Activated naive CD4-positive, alpha-beta T cell treated with anti-CD3 and anti-CD28 coated beads, Interleukin-2, amount 50 U/mL, for 72 hours (primary cell): ENCODE measurements around the gene NEK1. TPM values are rescaled to one million over a fixed set of nuclear protein-coding genes. Genes with fewer than 3 reads are reported as not detected.
A peak's percentile ranks its signal among the peaks of the same experiment; 100 is the strongest.

Experiments used
- ATAC-seq, 2 donors: fragments of 150-1000 bp; cut with Tn5 transposase; 2 replicates each; pipeline ENCODE4 v1.10.0; 2021; ENCODE audit warnings: mild to moderate bottlenecking in 2 of 2, moderate library complexity in 2 of 2
- DNase-seq, 2 donors: peaks; one replicate each; pipeline ENCODE4 v3.0.0; 2021 to 2022; ENCODE audit warnings: low spot score in 2 of 2
- H3K27ac Mint-ChIP-seq, 2 donors: one replicate each; pipeline ENCODE4 v1.8.0; 2022; ENCODE audit warnings: mild to moderate bottlenecking in 2 of 2, mixed read lengths in 2 of 2
- H3K36me3 Mint-ChIP-seq, 2 donors: one replicate each; pipeline ENCODE4 v1.8.0; 2022; ENCODE audit warnings: mixed read lengths in 2 of 2
- H3K9me3 Mint-ChIP-seq, 2 donors: one replicate each; pipeline ENCODE4 v1.8.0; 2022; ENCODE audit warnings: mixed read lengths in 2 of 2
- total RNA-seq, 2 donors: library from RNA; stranded (reverse); gene quantifications; one replicate each; pipeline ENCODE4 v1.2.3, GENCODE V29; 2022

Gene NEK1
- total RNA-seq, 2 donors from 2014 or later: 9.1 to 13.7 TPM

- DNase-seq: no peak
- Mint-ChIP-seq H3K27ac (peak overlapping the region in 1 of 2 donors; percentile 35), H3K36me3 (peaks cover 7 to 14% of the 10 kb centered on the region in 2 donors), H3K9me3 (no peaks in the 10 kb centered on the region)
- ATAC-seq: no peak
Observed at GRCh38 chr4:169617306-169617705, 4.9 kb upstream of the NEK1 start.

- H3K27ac Mint-ChIP-seq: peak overlapping the region in 1 of 2 donors; percentile 35
- peaks cover 7 to 18% of the 10 kb centered on the region in 2 donors for H3K36me3 Mint-ChIP-seq
- DNase-seq (no peak), ATAC-seq (no peak)
- H3K9me3 Mint-ChIP-seq: no peaks in the 10 kb centered on the region
Observed at GRCh38 chr4:169616846-169617245, 4.5 kb upstream of the NEK1 start.

DNA sequence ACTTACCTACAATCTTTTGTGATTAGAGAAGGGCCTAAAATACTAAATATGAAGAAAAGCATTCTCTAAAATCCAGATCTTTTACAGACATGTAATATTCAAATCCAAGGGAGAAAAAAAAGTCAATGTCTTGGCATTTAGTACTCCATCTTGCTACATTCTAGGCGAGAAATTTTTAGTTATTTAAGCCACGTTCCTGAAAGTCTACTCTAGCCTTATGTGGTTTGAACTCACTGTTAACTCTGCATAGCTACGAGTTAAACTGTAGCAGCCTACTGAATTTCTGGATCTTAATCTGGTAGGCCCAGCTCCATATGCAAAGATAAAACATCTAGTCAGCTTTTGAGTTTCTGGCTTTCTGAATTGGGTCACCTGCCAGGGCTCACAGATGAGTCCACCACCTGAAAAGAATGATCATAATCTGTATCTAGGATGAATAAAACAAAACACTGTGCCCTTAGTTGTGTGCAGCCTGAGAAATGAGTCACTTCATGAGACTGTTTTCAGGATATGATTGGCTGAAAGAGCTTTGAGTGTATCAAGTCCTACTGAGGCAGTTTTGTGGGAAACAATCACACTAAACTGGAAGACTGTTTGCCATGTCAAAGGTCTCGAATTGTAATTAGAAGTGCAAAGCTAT is 3.2 kb upstream of the NEK1 start:
- ATAC-seq (peak; percentile 32 to 66), DNase-seq (peak in 1 of 2 donors; percentile 25)
- Mint-ChIP-seq H3K36me3 (peaks cover 7 to 17% of the 10 kb centered on the region in 2 donors), H3K9me3 (no peaks in the 10 kb centered on the region), H3K27ac (peak overlapping the region; percentile 70 to 81)

DNA sequence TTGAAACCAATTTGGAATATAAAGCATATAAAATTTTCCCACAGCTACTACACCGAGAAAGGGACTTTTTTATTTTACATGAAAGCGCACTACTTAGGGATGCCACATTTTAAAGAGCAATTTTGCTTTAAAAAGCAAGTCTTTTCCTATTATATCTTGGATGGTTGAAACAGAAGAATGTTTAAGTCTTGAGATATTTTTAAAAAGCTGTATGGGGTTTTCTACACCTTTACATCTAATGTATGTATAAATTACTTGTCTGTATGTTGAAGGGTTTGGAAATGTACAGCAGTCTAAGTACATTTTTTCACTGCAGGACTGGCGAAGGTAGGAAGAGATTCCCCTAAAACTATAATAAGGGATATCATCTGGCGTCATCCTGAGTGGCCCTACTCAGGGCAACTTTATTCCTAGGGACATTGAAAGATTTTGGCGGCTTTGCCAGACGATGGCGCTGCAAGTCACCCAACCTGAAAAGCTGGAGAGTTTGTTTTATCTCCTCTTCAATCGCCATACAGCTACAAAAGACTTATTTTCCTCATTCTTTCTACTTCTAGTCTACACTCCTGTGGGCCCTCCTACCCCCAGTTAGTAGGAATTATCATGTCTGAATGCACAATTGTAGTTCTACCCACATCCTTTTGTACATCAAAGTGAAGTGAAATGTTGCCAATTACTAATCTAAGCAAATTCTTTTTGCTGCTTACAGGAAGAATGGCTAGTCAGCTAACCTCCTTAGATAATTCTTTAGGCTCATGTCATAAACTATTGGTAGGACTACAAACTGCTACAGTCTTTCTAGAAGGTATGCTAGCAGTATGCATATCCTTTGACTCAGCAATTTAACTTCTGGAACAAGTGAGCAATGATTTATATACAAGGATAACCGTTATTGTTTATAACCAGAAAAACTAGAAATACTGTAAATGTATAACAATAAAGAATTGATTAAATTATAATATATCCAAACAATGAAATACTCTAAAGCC is 782 bp upstream of the NEK1 start:
- DNase-seq: peak; percentile 56 to 72
- Mint-ChIP-seq H3K9me3 (no peaks in the 10 kb centered on the region), H3K27ac (peak overlapping the region; percentile 98 to 99), H3K36me3 (peaks cover 4 to 7% of the 10 kb centered on the region in 2 donors)
- ATAC-seq: peak; percentile 20 to 36

DNA sequence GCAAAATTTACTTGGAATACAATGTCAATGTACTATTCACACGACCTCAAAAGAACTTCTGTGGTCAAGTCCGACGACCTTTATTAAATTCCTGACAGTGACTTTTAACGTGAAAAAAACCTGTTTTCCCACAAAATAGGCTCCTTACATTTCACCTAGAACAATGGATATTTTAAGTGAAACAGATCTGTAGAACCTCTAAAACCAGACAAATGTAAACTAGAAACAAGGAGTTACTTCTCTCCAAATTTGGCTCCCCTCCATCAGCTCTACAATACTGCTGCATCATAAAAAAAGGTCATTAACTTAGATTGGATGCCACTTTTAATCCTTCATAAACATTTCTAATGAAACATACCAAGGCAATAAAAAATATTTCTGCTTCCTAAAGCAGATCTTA is 1.2 kb downstream of the NEK1 start:
- ATAC-seq (no peak), DNase-seq (no peak)
- Mint-ChIP-seq H3K36me3 (peaks cover 4 to 7% of the 10 kb centered on the region in 2 donors), H3K27ac (peak overlapping the region in 1 of 2 donors; percentile 99), H3K9me3 (no peaks in the 10 kb centered on the region)

- no peak for DNase-seq
- peaks cover 0 to 6% of the 10 kb centered on the region in 2 donors for H3K36me3 Mint-ChIP-seq
Observed at GRCh38 chr4:169604903-169605331, 7.5 kb downstream of the NEK1 start.

GRCh38 chr4:169604131-169604900 is 8.1 kb downstream of the NEK1 start:
- no peaks in the 10 kb centered on the region for H3K9me3 Mint-ChIP-seq
- peak overlapping the region in 1 of 2 donors; percentile 46 for H3K27ac Mint-ChIP-seq
- peaks cover 0 to 6% of the 10 kb centered on the region in 2 donors for H3K36me3 Mint-ChIP-seq
- ATAC-seq (peak; percentile 86 to 87), DNase-seq (no peak)

More at GRCh38 chr4:169604903-169605331, 7.5 kb downstream of the NEK1 start:
- peak overlapping the region in 1 of 2 donors; percentile 46 for H3K27ac Mint-ChIP-seq
- peak in 1 of 2 donors; percentile 40 for ATAC-seq
- no peaks in the 10 kb centered on the region for H3K9me3 Mint-ChIP-seq

DNA sequence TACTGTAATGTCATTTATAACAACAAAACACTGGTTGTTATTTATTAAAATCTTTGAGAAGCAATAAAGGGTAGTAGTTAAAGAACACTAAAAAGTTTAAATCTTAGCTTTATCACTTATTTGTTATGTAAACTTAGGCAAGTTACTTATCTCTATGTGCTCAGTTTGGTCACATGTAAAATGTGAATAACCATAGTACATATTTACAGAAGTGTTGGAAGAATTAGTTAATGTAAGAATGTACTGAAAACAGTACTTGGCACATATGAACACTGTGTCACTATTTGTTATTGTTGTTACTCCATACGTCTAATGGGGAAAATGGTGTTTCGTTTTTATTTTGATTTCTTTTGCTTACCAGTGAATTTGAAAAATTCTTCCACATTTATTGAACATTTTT is 9.1 kb downstream of the NEK1 start:
- Mint-ChIP-seq H3K27ac (no peak overlapping the region), H3K36me3 (peaks cover 0 to 6% of the 10 kb centered on the region in 2 donors), H3K9me3 (no peaks in the 10 kb centered on the region)
- ATAC-seq: no peak
- DNase-seq: no peak

DNA sequence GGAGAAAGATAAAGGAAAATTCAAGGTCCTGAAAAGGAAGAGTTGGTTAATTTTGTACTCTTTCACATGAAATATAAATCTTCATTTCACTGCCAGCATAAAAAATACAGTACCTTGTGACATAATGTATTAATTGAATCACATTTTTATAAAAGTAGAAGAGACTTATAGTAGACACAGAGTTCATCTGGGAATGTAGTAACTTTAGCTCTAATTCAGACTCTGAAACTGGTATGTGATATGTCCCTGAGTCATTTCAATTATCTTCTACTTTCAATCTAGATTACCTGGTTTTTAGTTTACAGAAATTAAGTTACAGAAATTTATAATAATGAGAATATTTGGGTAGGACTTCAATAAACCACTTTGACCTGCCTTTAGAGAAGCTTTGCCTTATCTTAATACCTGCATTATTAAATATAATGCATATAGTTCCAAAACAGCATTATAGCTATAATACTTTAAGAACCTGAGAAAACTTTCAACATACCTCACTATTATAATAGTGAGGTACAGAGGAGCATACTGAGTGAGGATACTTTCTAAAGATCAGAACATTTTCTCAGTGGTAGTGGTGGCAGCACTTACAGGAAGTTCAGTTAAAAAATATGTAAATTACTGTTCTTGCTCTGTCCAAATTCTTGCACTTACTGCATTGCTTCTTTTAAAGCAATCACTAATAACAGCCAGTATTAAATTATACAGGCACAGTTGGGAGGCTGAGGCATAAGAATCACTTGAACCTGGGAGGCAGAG is 11.2 kb downstream of the NEK1 start:
- no peak overlapping the region for H3K27ac Mint-ChIP-seq

DNA sequence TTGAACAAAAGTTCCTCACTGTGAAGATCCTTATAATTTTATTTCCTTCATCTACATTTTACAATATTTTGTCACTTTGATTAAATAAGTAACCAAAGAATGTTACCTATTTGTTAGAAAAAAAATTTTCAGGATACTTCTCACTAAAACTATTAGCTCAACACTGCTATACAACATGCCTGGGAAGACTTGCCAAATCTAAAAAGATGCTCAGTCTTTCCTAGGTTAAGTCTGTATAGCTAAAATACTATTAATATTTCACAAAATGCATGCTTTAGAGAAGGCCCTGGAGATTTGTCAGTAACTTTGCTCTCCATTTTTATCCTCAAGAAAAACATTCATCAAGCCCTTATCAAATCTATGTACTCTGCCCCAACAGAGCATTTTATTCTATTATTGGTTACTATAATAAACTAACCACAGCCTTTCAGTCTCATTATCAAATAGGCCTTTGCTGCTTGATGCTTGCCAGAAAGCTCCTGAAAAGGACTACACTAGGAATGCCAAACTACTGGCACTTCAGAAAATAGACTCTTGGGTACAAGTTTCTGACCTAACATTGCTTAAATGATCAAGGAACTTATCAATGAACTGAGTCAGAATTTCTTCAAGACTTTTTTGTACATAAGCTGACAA is 17.7 kb downstream of the NEK1 start:
- no peak overlapping the region for H3K27ac Mint-ChIP-seq
- no peaks in the 10 kb centered on the region for H3K36me3 Mint-ChIP-seq
- ATAC-seq: no peak
- no peak for DNase-seq
- no peaks in the 10 kb centered on the region for H3K9me3 Mint-ChIP-seq

More for the DNA sequence above, 11.2 kb downstream of the NEK1 start:
- DNase-seq (no peak), ATAC-seq (peak in 1 of 2 donors; percentile 64)
- Mint-ChIP-seq H3K36me3 (peaks cover 0 to 6% of the 10 kb centered on the region in 2 donors), H3K9me3 (no peaks in the 10 kb centered on the region)

GRCh38 chr4:169593050-169593560 is 19.3 kb downstream of the NEK1 start:
- H3K27ac Mint-ChIP-seq: no peak overlapping the region
- ATAC-seq: no peak

DNA sequence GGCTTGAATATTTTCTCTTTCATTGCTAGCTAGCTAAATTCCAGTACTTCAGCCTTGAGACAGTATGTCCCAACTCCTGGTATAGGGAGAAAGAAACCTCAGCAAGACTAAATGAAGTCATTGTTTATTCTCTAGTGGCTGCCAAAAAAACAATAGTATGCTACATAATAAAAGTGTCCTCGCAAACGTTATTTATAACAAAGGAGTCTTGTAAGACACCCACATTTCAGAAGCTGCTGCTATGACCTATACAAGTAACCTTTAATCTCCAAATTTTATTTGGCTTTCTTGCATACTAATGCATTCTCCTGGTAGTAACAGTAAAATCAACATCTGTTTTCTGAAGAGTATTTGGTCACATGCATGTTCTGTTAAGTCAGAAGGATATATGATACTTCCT is 28.8 kb downstream of the NEK1 start:
- H3K36me3 Mint-ChIP-seq: peaks cover 0 to 4% of the 10 kb centered on the region in 2 donors
- ATAC-seq (no peak), DNase-seq (no peak)
- H3K27ac Mint-ChIP-seq: no peak overlapping the region
- no peaks in the 10 kb centered on the region for H3K9me3 Mint-ChIP-seq

More at GRCh38 chr4:169593050-169593560, 19.3 kb downstream of the NEK1 start:
- Mint-ChIP-seq H3K9me3 (no peaks in the 10 kb centered on the region), H3K36me3 (no peaks in the 10 kb centered on the region)
- no peak for DNase-seq

GRCh38 chr4:169582706-169583105 is 29.7 kb downstream of the NEK1 start:
- Mint-ChIP-seq H3K27ac (no peak overlapping the region), H3K36me3 (peaks cover 0 to 4% of the 10 kb centered on the region in 2 donors), H3K9me3 (no peaks in the 10 kb centered on the region)
- ATAC-seq: no peak
- no peak for DNase-seq

DNA sequence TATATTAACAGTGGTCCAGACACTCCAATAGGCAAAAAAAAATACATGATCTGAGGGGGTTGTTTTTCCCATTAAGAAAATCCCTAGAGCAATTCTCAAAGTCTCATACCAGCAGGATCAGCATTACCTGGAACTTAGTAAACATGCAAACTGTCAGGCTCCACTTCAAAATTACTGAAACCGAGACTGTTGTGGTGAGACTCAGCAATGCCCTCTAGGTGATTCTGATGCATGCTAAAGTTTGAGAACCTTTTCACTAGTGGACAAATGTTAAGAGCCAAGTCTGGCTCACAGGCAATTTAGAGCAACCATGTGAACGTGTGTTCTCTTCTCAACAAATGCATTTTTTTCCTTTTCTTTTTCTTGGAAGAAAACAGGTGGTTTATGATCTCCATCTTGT is 30.2 kb downstream of the NEK1 start:
- ATAC-seq (peak in 1 of 2 donors; percentile 35), DNase-seq (no peak)
- no peaks in the 10 kb centered on the region for H3K9me3 Mint-ChIP-seq
- peaks cover 0 to 4% of the 10 kb centered on the region in 2 donors for H3K36me3 Mint-ChIP-seq
- H3K27ac Mint-ChIP-seq: no peak overlapping the region

DNA sequence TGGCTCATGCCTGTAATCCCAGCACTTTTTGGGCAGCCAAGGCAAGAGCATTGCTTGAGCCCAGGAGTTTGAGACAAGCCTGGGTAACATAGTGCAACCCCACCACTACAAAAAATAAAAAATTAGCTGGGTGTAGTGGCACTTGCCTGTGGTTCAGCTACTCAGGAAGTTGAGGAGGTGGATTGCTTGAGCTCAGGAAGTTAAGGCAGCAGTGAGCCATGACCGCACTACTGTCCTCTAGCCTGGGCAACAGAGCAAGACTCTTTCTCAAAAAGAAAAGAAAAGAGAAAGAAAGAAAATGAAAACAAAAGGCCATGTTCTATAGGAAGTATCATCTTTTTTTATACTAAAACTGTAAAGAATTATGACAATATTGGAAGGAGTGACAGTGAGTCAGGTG is 38.5 kb downstream of the NEK1 start:
- Mint-ChIP-seq H3K36me3 (peaks cover 16 to 19% of the 10 kb centered on the region in 2 donors), H3K27ac (peak overlapping the region in 1 of 2 donors; percentile 78), H3K9me3 (no peaks in the 10 kb centered on the region)
- ATAC-seq: no peak
- DNase-seq: no peak
